ENCODE results near the gene UGT1A10. TPM values are rescaled to one million over a fixed set of nuclear protein-coding genes. Genes with fewer than 3 reads are reported as not detected.

Gene UGT1A10
- total RNA-seq, 1 experiment from 2014 or later, result not detected

GRCh38 chr2:233743464-233744259, 107.4 kb downstream of the UGT1A10 start:
- no peak overlapping the region for H4K91ac ChIP-seq (ENCODE audit: insufficient read length, low read depth, low read length)
- no CpG with 5 or more reads among the region's 46 CpGs for WGBS (ENCODE audit: extremely low coverage, insufficient read length, low lambda C conversion rate)
- no peak overlapping the region for H3K27ac ChIP-seq (ENCODE audit: insufficient read length, low read depth, low read length)
- no peaks in the 10 kb centered on the region for H3K23me2 ChIP-seq (ENCODE audit: insufficient read length, low read depth, low read length, poor library complexity, severe bottlenecking)
- H3K36me3 Mint-ChIP-seq (ENCODE audit: insufficient read depth in 1 of 3, low read depth in 3 of 3), result peaks cover 0 to 3% (median 0%) of the 10 kb centered on the region in 3 experiments; a peak in 1 of 7 replicates
- no peak overlapping the region for H2BK20ac ChIP-seq (ENCODE audit: low read depth, low read length, poor library complexity, severe bottlenecking)
- no peak overlapping the region for H4K5ac ChIP-seq (ENCODE audit: insufficient read length, low read depth, low read length)
- H3K79me2 ChIP-seq (ENCODE audit: insufficient read depth, low read length), result no peaks in the 10 kb centered on the region
- no peak overlapping the region for H2BK5ac ChIP-seq (ENCODE audit: insufficient read length, low read length)
- H2AFZ ChIP-seq (ENCODE audit: low read length), result no peak overlapping the region
- H4K8ac ChIP-seq (replicated peaks; ENCODE audit: insufficient read length, low read depth, low read length), result no peak overlapping the region
- no peak overlapping the region for H2BK15ac ChIP-seq (ENCODE audit: low read depth, low read length)
- H2AK5ac ChIP-seq (ENCODE audit: insufficient read length, low read length), result no peak overlapping the region
- H3K79me1 ChIP-seq (ENCODE audit: insufficient read depth, low read depth, low read length, poor library complexity, severe bottlenecking), result no peaks in the 10 kb centered on the region
- peaks cover 6% of the 10 kb centered on the region for H3K27me3 Mint-ChIP-seq (ENCODE audit: low read depth)
- H3K9me3 Mint-ChIP-seq, result peaks cover 11 to 16% of the 10 kb centered on the region in 2 experiments
- H3K4me3 Mint-ChIP-seq, result no peak overlapping the region
- no peak overlapping the region for H3K23ac ChIP-seq (ENCODE audit: insufficient read length, low read depth, low read length)
- H2BK120ac ChIP-seq (ENCODE audit: low read depth, low read length, poor library complexity, severe bottlenecking), result no peak overlapping the region
- no peak overlapping the region; the same call in 1 of the 2 replicates for H3K14ac ChIP-seq (ENCODE audit: insufficient read depth, low read length)
- no peak overlapping the region for H2BK12ac ChIP-seq (ENCODE audit: insufficient read length, low read depth, low read length)
- H4K20me1 ChIP-seq (ENCODE audit: control insufficient read depth, insufficient read depth, insufficient read length), result no peaks in the 10 kb centered on the region
- no peak overlapping the region for H3K56ac ChIP-seq (ENCODE audit: insufficient read length, low read depth, low read length)
- no peak overlapping the region for H3K27ac Mint-ChIP-seq
- no peak overlapping the region for H3K9ac ChIP-seq (ENCODE audit: extremely low read depth, insufficient read length, low read length)
- H3K9me3 ChIP-seq (ENCODE audit: control insufficient read depth, low read depth, low read length), result no peaks in the 10 kb centered on the region
- no peaks in the 10 kb centered on the region for H3K4me1 ChIP-seq (ENCODE audit: insufficient read depth, low read length)
- no peak overlapping the region for H3K18ac ChIP-seq (ENCODE audit: insufficient read length, low read depth, low read length)
- DNase-seq, result no peak
- TF ChIP-seq CTCF (conservative IDR thresholded peaks at IDR 0.05), result no peak
- H3K27me3 ChIP-seq (ENCODE audit: insufficient read depth, low read length), result no peaks in the 10 kb centered on the region
- no peak overlapping the region for H3K4me2 ChIP-seq (ENCODE audit: insufficient read depth, insufficient read length, low read length)
- no peak overlapping the region for H3T11ph ChIP-seq (ENCODE audit: low read length)
- no peaks in the 10 kb centered on the region for H3K4me1 Mint-ChIP-seq
- H3K4ac ChIP-seq (ENCODE audit: low read depth, low read length), result no peak overlapping the region
